A549 (cell line): ENCODE results near the gene JPT1. TPM values are rescaled to one million over a fixed set of nuclear protein-coding genes. Genes with fewer than 3 reads are reported as not detected.

ENCODE experiments used
- ATAC-seq, 2 experiments: fragments of 200-7000 bp in 1 of 2; fragments of >200 bp in 1 of 2; cut with Nextera tagmentation in 1 of 2; cut with Tn5 transposase in 1 of 2; 3 replicates each; pipeline versions ENCODE4 v1.8.0 to v1.9.1; 2018 to 2020; ENCODE audit warnings: mild to moderate bottlenecking in 1 of 2, moderate library complexity in 1 of 2
- CTCF ChIA-PET: fragments of 300-600 bp; sonication (Branson Sonifier 250); formaldehyde crosslinking; extraction: SDS; loops from one replicate; lab custom pipeline; 2021; ENCODE audit warnings: antibody characterized with exemption, inconsistent platforms; lab: Yijun Ruan, JAX
- POLR2A ChIA-PET: fragments of 350-600 bp; formaldehyde crosslinking; extraction: SDS; loops from one replicate; lab custom pipeline; 2021; ENCODE audit warnings: antibody characterized with exemption, inconsistent platforms; lab: Yijun Ruan, JAX
- DNase-seq, 2 experiments: peaks; one replicate each; pipeline versions ENCODE4 v3.0.0 to v3.0.0-alpha.2; 2011 to 2016; ENCODE audit warnings: low read depth in 1 of 2, low spot score in 1 of 2
- FAIRE-seq: peaks from 2 replicates; lab custom pipeline; 2011; peaks lifted over from hg19 to GRCh38; lab: Jason Lieb, UNC
- H3K27ac ChIP-seq, 2 experiments: fragments of >200 bp; sonication (Bioruptor Twin); formaldehyde crosslinking; 3 replicates each; pipeline ENCODE4 v1.5.1; 2016 to 2017
- H3K4me1 ChIP-seq: fragments of >200 bp; sonication (Bioruptor Twin); formaldehyde crosslinking; 3 replicates; pipeline ENCODE4 v1.6.1; 2016
- H3K4me2 ChIP-seq: fragments of >200 bp; sonication (Bioruptor Twin); formaldehyde crosslinking; 3 replicates; pipeline ENCODE4 v1.6.1; 2016
- H3K4me3 ChIP-seq: fragments of >200 bp; sonication (Bioruptor Twin); formaldehyde crosslinking; 3 replicates; pipeline ENCODE4 v1.5.1; 2016
- H3K9me3 ChIP-seq: fragments of >200 bp; sonication (Bioruptor Twin); formaldehyde crosslinking; 3 replicates; pipeline ENCODE4 v1.6.1; 2016
- CEBPB ChIP-seq, 2 experiments: fragments of >200 bp in 1 of 2; sonication (Bioruptor Twin) in 1 of 2; formaldehyde crosslinking in 1 of 2; IDR thresholded peaks; 2 replicates each; pipeline ENCODE4 v1.6.1; 2012 to 2016
- EHF ChIP-seq: fragments of 250-450 bp; sonication (Bioruptor Pico); IDR thresholded peaks from 2 replicates; pipeline ENCODE4 v1.5.0; 2020; ENCODE audit warnings: mild to moderate bottlenecking
- EHMT2 ChIP-seq: fragments of 200-600 bp; sonication (generic); IDR thresholded peaks from 2 replicates; pipeline ENCODE4 v1.6.1; 2016; ENCODE audit warnings: antibody characterized with exemption, low read depth, mild to moderate bottlenecking, moderate library complexity
- ESRRA ChIP-seq: fragments of 150-350 bp; IDR thresholded peaks from 2 replicates; pipeline ENCODE4 v1.6.1; 2014; ENCODE audit warnings: mild to moderate bottlenecking, low read length, borderline replicate concordance
- FOSB ChIP-seq: fragments of 250-450 bp; sonication (Bioruptor Pico); IDR thresholded peaks from 2 replicates; pipeline ENCODE4 v1.5.0; 2020; ENCODE audit warnings: mild to moderate bottlenecking, moderate library complexity
- HOXB13 ChIP-seq: fragments of 250-450 bp; sonication (Bioruptor Pico); IDR thresholded peaks from 2 replicates; pipeline ENCODE4 v1.5.0; 2020; ENCODE audit warnings: low read depth, mild to moderate bottlenecking, moderate library complexity
- KDM1A ChIP-seq: fragments of 200-600 bp; sonication (generic); IDR thresholded peaks from 2 replicates; pipeline ENCODE4 v1.6.1; 2016; ENCODE audit warnings: low read depth, mild to moderate bottlenecking
- NR3C1 ChIP-seq: fragments of >200 bp; sonication (Bioruptor Twin); formaldehyde crosslinking; IDR thresholded peaks from 3 replicates; pipeline ENCODE4 v1.6.1; 2017
- POLR2A ChIP-seq: IDR thresholded peaks from 2 replicates; pipeline ENCODE4 v1.6.1; 2012; ENCODE audit warnings: mild to moderate bottlenecking, low read length
- SREBF2 ChIP-seq: fragments of 450-650 bp; IDR thresholded peaks from 2 replicates; pipeline ENCODE4 v1.6.1; 2014; ENCODE audit warnings: mild to moderate bottlenecking, moderate library complexity
- ZSCAN20 ChIP-seq: fragments of 250-450 bp; sonication (Bioruptor Pico); IDR thresholded peaks from 2 replicates; pipeline ENCODE4 v1.8.0; 2022; ENCODE audit warnings: mild to moderate bottlenecking, moderate library complexity
- WGBS: methylation state at CpG from one replicate; pipeline ENCODE4 v1.1.6; 2017; ENCODE audit errors: missing lambda C conversion rate; 5-methylcytosine and 5-hydroxymethylcytosine counted together
- polyA plus RNA-seq, 4 experiments: library from polyadenylated mRNA; depleted of rRNA in 3 of 4; stranded (reverse); fragments of >200 nt; fragmentation: RNase III in 1 of 4; extraction: RNeasy Plus Mini Kit Qiagen cat#74134 plus additional on column Dnase treatment in 1 of 4; gene quantifications; 2 replicates in 3 of 4; 3 replicates in 1 of 4; pipeline ENCODE4 v1.2.3, GENCODE V29; 2011 to 2017
- TF ChIP-seq, protein P1 (sequence below): IDR thresholded peaks from 2 replicates; pipeline ENCODE4 v1.6.1; 2012
- TF ChIP-seq, protein P2 (sequence below): IDR thresholded peaks from 2 replicates; pipeline ENCODE4 v1.6.1; 2012
- TF ChIP-seq, protein P3 (sequence below): fragments of 150-350 bp; IDR thresholded peaks from 2 replicates; pipeline ENCODE4 v1.6.1; 2014; ENCODE audit warnings: low read depth, mild to moderate bottlenecking, low read length
- TF ChIP-seq, protein P4 (sequence below): fragments of >200 bp; sonication (Bioruptor Twin); formaldehyde crosslinking; IDR thresholded peaks from 2 replicates; pipeline ENCODE4 v1.6.1; 2016
- TF ChIP-seq, protein P5 (sequence below): fragments of 250-450 bp; sonication (Bioruptor Pico); IDR thresholded peaks from 2 replicates; pipeline ENCODE4 v1.5.0; 2021; ENCODE audit warnings: mild to moderate bottlenecking, moderate library complexity, borderline replicate concordance

Gene JPT1
- polyA plus RNA-seq, 2 of the 4 experiments (the other 2 are of a cell fraction): 196 to 623 TPM

DNA sequence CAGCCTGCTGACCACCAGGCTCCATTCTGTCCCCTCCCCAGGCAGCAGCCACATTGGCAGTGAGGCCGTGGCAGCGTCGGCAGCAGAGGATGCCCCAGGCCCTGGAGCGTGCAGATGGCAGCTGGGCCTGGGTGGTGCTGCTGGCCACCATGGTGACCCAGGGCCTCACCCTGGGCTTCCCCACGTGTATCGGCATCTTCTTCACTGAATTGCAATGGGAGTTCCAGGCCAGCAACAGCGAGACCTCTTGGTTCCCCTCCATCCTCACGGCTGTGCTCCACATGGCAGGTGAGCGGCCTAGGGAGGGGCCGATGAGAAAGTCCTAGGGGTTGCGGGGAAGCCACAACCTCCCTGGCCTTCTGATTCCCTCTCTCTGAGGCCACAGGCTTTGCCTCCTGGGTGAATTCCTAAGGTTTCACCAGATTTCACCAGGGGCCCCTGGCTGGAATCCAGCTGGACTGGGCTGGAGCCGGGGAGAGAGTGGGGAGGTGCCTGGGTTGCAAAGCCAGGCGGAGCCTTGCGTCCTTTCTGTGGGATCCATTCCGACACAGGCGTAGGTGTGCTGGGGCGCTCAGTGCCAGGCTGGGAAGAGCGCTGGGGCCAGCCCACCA lies 60.7 kb downstream of the JPT1 start:
- ChIA-PET CTCF (interaction anchor here (0.6 to 81.8 kb wide), 5 partner anchors 7 to 146 kb away, joined by 3 to 3429 read pairs (median 10); partner anchors contain the start of genes ARMC7, ATP5PD, KCTD2 and NT5C), POLR2A (interaction anchor here (0.6 to 2.0 kb wide), 2 partner anchors 16 to 31 kb away, joined by 3 to 10 read pairs; partner anchors contain the start of gene ARMC7)
- H3K27ac ChIP-seq: peak overlapping the region; percentile 69 to 96
- H3K4me3 ChIP-seq: no peak overlapping the region
- peak in 1 of 2 experiments; percentile 42 for DNase-seq
- peaks cover 85% of the 10 kb centered on the region for H3K4me1 ChIP-seq
- no peak for FAIRE-seq
- WGBS: 82% methylated on average over 18 of the region's 18 CpGs
- no peaks in the 10 kb centered on the region for H3K9me3 ChIP-seq
- peak overlapping the region; percentile 92 for H3K4me2 ChIP-seq
- ATAC-seq: 0 out of 6 replicates have a peak, but pooled peaks of 1 of the 2 experiments have one; percentile 4
- TF ChIP-seq, protein P1, sequence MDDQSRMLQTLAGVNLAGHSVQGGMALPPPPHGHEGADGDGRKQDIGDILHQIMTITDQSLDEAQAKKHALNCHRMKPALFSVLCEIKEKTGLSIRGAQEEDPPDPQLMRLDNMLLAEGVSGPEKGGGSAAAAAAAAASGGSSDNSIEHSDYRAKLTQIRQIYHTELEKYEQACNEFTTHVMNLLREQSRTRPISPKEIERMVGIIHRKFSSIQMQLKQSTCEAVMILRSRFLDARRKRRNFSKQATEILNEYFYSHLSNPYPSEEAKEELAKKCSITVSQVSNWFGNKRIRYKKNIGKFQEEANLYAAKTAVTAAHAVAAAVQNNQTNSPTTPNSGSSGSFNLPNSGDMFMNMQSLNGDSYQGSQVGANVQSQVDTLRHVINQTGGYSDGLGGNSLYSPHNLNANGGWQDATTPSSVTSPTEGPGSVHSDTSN: no peak
- TF ChIP-seq, protein P2, sequence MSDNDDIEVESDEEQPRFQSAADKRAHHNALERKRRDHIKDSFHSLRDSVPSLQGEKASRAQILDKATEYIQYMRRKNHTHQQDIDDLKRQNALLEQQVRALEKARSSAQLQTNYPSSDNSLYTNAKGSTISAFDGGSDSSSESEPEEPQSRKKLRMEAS: peak; percentile 60
- TF ChIP-seq EHMT2 (no peak), HOXB13 (peak; percentile 20; the same call in 1 of the 2 replicates)
- TF ChIP-seq, protein P3, sequence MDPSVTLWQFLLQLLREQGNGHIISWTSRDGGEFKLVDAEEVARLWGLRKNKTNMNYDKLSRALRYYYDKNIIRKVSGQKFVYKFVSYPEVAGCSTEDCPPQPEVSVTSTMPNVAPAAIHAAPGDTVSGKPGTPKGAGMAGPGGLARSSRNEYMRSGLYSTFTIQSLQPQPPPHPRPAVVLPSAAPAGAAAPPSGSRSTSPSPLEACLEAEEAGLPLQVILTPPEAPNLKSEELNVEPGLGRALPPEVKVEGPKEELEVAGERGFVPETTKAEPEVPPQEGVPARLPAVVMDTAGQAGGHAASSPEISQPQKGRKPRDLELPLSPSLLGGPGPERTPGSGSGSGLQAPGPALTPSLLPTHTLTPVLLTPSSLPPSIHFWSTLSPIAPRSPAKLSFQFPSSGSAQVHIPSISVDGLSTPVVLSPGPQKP: no peak

DNA sequence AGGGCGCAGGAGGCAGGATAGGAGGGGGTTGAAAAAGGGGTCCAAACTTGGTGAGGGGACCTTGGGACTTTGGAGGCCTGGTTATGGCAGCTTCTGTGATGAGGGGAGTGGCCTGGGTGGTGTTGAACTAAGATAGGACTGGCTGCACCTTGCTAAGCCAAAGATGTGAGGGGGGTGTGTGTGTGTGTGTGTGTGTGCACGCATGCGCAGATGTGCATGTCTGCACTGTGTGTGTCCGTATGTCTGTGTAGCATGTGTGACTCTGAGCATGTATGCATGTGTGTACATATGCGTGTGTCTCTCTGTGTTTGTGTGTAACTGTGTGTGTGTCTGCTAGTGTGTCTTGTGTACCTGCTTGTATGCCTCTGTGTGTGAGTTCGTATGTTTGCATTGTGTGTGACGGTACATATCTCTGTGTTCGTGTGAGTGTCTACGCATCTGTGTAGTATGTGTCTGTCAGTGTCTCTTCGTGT lies 62.4 kb downstream of the JPT1 start:
- 74% methylated on average over 10 of the region's 10 CpGs for WGBS
- ATAC-seq (no peak), DNase-seq (peak in 1 of 2 experiments; percentile 61), FAIRE-seq (peak; percentile 13)
- H3K9me3 ChIP-seq: no peaks in the 10 kb centered on the region
- CTCF ChIA-PET: interaction anchor here (0.6 to 81.8 kb wide), 6 partner anchors 5 to 110 kb away, joined by 3 to 3429 read pairs (median 7); partner anchors contain the start of genes ARMC7, ATP5PD, KCTD2 and MRPL58
- TF ChIP-seq ESRRA: no peak
- TF ChIP-seq FOSB (CRISPR knock-in tag): no peak
- no peak for TF ChIP-seq POLR2A
- TF ChIP-seq, protein P1: no peak
- no peak for TF ChIP-seq CEBPB (IDR thresholded peaks at IDR 0.05)
- no peak for TF ChIP-seq SREBF2
- H3K27ac ChIP-seq: peak overlapping the region; percentile 79 to 96
- POLR2A ChIA-PET: interaction anchor here (1.0 to 2.0 kb wide), 3 partner anchors 14 to 32 kb away, joined by 3 to 10 read pairs (median 4); partner anchors contain the start of gene ARMC7
- peaks cover 88% of the 10 kb centered on the region for H3K4me1 ChIP-seq
- peak overlapping the region; percentile 25 for H3K4me3 ChIP-seq
- H3K4me2 ChIP-seq: peak overlapping the region; percentile 92

DNA sequence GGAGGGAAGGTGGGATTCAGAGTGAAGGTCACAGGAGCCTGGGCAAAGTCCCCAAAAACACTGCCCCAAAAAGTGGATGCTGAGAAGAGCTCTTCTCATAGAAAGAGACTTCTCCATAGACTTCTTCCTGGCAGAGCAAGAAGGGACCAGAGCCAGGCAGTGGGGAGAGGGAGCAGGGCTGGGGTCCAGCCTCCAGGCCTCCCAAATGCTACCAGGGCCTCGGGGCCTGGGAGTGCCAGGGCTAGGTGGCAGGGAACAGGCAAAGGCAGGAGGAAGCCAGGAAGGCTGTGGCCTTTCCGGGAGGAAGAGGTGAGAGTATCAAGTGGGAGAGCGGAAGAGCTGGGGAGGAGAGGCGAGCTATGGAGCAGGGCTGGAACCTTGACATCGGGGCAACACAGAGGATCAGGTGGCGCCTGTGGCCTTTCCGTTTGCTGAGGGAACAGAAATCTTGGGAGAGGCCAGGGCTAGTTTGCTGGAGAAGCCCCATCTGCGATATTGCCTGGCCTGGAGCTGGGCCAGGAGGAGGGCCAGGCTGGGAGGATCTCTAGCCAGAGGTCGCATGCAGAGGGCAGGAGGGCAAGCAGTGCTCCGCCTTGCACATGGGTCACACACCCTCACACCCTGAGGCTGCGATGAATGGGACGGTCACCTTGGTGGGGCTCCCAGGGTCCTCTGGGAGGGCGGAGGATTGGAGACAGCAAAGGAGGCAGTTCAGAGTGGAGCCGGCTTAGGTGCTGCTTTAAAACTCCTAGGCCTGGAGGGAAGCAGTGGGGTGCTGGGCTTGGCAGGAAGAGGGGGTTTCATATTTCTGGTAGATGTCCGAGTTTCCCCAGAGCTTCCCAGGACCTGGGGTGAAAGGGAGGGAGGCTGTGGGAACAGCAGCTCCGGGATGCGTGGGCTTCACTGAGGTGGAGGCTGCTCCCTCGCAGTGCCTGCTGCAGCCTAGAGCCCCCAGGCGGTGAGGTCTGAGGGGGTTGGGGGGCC lies 63.1 kb downstream of the JPT1 start:
- ATAC-seq: no peak
- H3K9me3 ChIP-seq: no peaks in the 10 kb centered on the region

More for the DNA sequence above, 63.1 kb downstream of the JPT1 start:
- POLR2A ChIA-PET: interaction anchor here (1.0 to 1.6 kb wide), 3 partner anchors 15 to 19 kb away, joined by 3 to 4 read pairs (median 3); partner anchors contain the start of gene ARMC7
- Histone ChIP-seq H3K4me3 (peak overlapping the region; percentile 25), H3K27ac (peak overlapping the region; percentile 79 to 96), H3K4me2 (peak overlapping the region; percentile 92), H3K4me1 (peaks cover 88% of the 10 kb centered on the region)
- no peak for TF ChIP-seq ZSCAN20 (CRISPR knock-in tag)
- TF ChIP-seq, protein P4, sequence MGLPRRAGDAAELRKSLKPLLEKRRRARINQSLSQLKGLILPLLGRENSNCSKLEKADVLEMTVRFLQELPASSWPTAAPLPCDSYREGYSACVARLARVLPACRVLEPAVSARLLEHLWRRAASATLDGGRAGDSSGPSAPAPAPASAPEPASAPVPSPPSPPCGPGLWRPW: no peak
- TF ChIP-seq, protein P5, sequence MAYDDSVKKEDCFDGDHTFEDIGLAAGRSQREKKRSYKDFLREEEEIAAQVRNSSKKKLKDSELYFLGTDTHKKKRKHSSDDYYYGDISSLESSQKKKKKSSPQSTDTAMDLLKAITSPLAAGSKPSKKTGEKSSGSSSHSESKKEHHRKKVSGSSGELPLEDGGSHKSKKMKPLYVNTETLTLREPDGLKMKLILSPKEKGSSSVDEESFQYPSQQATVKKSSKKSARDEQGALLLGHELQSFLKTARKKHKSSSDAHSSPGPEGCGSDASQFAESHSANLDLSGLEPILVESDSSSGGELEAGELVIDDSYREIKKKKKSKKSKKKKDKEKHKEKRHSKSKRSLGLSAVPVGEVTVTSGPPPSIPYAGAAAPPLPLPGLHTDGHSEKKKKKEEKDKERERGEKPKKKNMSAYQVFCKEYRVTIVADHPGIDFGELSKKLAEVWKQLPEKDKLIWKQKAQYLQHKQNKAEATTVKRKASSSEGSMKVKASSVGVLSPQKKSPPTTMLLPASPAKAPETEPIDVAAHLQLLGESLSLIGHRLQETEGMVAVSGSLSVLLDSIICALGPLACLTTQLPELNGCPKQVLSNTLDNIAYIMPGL (CRISPR knock-in tag): no peak
- TF ChIP-seq KDM1A: no peak
- 0 out of 2 replicates have a peak, but pooled peaks have one; percentile 49 for TF ChIP-seq EHF
- TF ChIP-seq, protein P2: peak; percentile 72
- TF ChIP-seq NR3C1: no peak
- WGBS: 23% methylated on average over 17 of the region's 19 CpGs
- no peak for FAIRE-seq
- DNase-seq: peak in 1 of 2 experiments; percentile 59
- CTCF ChIA-PET: interaction anchor here (0.6 to 81.8 kb wide), 5 partner anchors 5 to 344 kb away, joined by 3 to 3429 read pairs (median 10); partner anchors contain the start of genes ARMC7, ATP5PD, KCTD2 and NT5C
